NB4 (cell line): ENCODE measurements around the gene DHRS7.
"Not testable (repeated sequence)": the region's sequence is repeated elsewhere in the genome, so short reads cannot be mapped to it uniquely, and the experiment has no call there.

Experiments used
- DNase-seq: peaks from one replicate; pipeline ENCODE4 v3.0.0; 2010; ENCODE audit warnings: low read depth
- H3K4me3 ChIP-seq: one replicate; pipeline ENCODE4 v1.5.1; 2011; ENCODE audit warnings: mild to moderate bottlenecking, low read depth, low read length, moderate library complexity
- CTCF ChIP-seq: IDR thresholded peaks from one replicate; pipeline ENCODE4 v1.5.1; 2012; ENCODE audit warnings: low read depth, low read length
- MYC ChIP-seq: IDR thresholded peaks from 2 replicates; pipeline ENCODE4 v1.6.1; 2011; ENCODE audit warnings: low read depth, low read length
- POLR2A ChIP-seq: IDR thresholded peaks from 2 replicates; pipeline ENCODE4 v1.6.1; 2011; ENCODE audit warnings: mild to moderate bottlenecking; ENCODE audit not compliant: insufficient read length; ENCODE audit errors: extremely low read depth
- TF ChIP-seq, protein P1 (sequence below): IDR thresholded peaks from 2 replicates; pipeline ENCODE4 v1.6.1; 2011; ENCODE audit warnings: low read depth, low read length

The DHRS7 gene

GRCh38 chr14:60101786-60102185 lies 63.4 kb downstream of the DHRS7 start:
- DNase-seq: no peak
- TF ChIP-seq CTCF: no peak
- no peak for TF ChIP-seq MYC
- TF ChIP-seq POLR2A: no peak
- TF ChIP-seq, protein P1, sequence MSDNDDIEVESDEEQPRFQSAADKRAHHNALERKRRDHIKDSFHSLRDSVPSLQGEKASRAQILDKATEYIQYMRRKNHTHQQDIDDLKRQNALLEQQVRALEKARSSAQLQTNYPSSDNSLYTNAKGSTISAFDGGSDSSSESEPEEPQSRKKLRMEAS: no peak
- H3K4me3 ChIP-seq: no peak overlapping the region

- H3K4me3 ChIP-seq, DNase-seq: not testable (repeated sequence)
These were observed 65.3 kb downstream of the DHRS7 start for GRCh38 chr14:60099855-60100254.

- no peak overlapping the region for H3K4me3 ChIP-seq
- TF ChIP-seq CTCF (no peak), POLR2A (no peak), MYC (no peak)
- TF ChIP-seq, protein P1: no peak
- no peak for DNase-seq
These were observed 67.2 kb downstream of the DHRS7 start for GRCh38 chr14:60097974-60098373.

GRCh38 chr14:60095781-60096450 lies 69.3 kb downstream of the DHRS7 start:
- no peak for DNase-seq
- TF ChIP-seq MYC: no peak
- TF ChIP-seq, protein P1: no peak
- no peak for TF ChIP-seq POLR2A
- TF ChIP-seq CTCF: no peak
- no peak overlapping the region for H3K4me3 ChIP-seq

DNA sequence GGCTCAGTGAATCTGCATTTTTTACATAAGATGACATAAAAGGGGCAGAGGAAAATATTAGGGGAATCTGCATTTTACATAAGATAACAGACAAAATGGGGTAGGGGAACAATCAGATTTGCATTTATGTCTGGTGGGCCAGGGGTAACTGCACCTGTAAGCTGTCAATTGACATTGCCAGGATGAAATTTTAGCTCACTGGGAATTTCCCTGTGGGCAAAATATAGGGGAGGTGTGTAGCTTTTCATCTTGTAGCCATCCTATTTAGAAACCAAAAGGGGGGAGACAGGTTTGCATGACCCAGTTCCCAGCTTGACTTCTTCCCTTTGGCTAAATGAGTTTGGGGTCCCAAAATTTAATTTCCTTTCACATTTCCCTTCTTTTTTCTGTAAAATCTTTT lies 70.0 kb downstream of the DHRS7 start:
- DNase-seq: no peak
- TF ChIP-seq MYC (no peak), CTCF (no peak), POLR2A (no peak)
- TF ChIP-seq, protein P1: no peak
- no peak overlapping the region for H3K4me3 ChIP-seq

- TF ChIP-seq, protein P1: no peak
- TF ChIP-seq POLR2A (no peak), CTCF (no peak), MYC (no peak)
- DNase-seq: peak; percentile 25
- H3K4me3 ChIP-seq: peak overlapping the region; percentile 99
These were observed 70.8 kb downstream of the DHRS7 start for GRCh38 chr14:60094306-60094897.
